NCI-H1436 (cell line): ENCODE data around the gene CDC20B.
"Not testable (repeated sequence)": the region's sequence is repeated elsewhere in the genome, so short reads cannot be mapped to it uniquely, and the experiment has no call there.

Experiments used
- DNase-seq: peaks from one replicate; lab custom pipeline; 2025; lab: John Stamatoyannopoulos, UW

CDC20B gene

DNA sequence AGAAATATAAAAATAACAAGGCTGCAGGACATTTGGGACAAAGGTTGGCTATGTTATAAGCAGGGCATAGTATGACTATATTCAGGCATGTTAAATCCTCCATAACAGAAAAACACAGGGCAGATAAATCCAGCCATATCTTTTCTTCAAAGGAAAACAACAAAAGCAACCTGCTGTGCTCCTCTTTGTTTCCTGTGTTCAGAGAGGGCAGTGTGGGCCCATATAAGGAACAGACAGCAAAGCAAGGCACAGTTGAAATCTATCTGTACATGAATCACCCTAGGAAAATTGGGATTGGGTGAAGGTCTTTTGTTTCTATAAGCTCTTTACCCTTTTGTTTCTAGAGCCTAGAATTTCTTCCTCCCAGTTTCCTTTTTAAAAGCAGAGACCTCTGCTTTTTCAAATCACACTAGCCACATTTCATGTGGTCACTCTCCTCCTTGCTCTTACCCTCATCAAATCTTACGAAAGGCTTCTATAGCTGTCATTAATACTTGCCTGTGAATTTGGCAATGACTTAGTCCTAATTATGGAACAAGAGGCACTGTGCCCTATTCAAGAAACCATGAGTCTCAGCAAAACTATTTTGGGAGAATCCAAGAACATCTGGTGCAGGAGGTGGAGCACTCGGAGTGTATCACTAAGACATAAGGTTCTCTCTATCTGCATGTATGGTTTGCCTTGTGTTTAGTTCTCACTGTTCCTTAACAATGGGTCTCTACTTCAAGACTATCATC lies 68.8 kb downstream of the CDC20B start:
- DNase-seq = no peak

DNA sequence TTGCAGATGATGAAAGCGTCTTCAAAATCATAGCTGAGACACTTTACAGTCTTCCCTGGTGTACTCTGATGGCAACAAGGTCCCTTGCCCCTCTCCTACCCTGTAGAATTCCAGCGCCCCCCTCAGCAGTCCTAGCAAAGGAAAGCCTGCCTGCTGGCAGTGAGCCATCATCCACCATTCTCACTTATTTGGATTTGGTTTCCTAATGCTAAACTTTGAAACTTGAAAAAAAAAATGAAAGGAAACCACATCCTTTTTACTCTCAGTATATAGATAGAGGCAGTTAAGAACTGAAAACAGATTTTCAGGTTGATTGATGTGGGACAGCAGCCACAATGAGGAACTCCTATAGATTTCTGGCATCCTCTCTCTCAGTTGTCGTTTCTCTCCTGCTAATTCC lies 70.6 kb downstream of the CDC20B start, which contains the start of gene GZMA:
GZMA (plus strand) TSS at position 299 of the 400 bp plus-strand sequence; CDS start at position 336, 37 bp downstream.
- no peak for DNase-seq

DNA sequence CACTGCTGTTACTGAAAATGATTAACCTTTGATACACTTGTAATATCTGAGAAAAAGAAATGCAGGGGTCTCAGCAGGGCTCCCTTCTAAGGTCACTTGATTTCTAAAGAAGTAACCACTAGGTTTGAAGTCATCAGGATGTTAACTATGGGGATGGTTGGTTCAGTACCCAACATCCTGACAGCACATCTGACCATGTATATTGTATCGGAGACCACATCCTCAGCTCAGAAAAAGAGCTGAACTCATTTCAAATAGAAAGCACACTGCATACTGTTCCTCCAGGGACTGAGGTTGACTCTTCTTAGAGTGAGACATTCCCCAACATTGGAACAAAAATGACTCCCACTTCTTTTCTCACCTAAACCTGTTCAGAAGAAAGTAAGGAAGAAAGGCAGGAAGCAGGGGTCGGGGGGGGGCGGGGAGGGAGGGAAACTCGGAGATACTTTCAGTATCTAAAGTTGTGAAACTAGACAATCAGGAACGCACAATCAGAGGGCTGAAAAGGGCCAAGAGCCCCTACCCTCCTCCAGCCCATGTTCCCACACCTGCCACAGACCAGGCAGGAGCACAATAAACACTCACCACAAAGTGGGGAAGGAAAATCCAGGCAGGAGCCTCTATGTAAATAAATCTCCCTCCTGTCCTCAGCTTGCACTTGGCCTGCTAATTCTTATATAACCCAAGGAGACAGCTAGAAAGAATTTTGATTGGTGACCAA lies 71.3 kb downstream of the CDC20B start:
- DNase-seq = no peak

DNA sequence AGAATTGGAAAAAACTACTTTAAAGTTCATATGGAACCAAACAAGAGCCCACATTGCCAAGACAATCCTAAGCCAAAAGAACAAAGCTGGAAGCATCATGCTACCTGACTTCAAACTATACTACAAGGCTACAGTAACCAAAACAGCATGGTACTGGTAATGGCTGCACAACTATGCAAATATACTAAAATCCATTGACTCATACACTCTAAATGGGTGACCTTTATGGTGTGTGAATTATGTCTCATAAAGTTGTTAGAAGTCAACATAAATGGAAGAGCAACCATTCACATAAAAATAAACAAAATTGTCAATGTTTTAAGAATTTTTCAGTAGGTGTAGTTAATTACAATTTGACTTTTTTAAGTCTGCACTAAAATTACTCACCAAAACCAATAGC lies 71.8 kb downstream of the CDC20B start:
- DNase-seq = not testable (repeated sequence)

DNA sequence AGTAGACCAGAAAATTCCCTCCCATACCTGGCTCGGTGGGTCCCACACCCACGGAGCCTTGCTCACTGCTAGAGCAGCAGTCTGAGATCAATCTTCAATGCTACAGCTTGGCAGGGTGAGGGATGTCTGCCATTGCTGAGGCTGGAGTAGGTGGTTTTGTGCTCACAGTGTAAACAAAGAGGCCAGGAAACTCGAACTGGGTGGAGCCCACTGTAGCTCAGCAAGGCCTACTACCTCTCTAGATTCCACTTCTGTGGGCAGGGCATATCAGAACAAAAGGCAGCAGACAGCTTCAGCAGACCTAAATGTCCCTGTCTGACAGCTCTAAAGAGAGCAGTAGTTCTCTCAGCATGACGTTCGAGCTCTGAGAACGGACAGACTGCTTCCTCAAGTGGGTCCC lies 76.1 kb downstream of the CDC20B start:
- no peak for DNase-seq

DNA sequence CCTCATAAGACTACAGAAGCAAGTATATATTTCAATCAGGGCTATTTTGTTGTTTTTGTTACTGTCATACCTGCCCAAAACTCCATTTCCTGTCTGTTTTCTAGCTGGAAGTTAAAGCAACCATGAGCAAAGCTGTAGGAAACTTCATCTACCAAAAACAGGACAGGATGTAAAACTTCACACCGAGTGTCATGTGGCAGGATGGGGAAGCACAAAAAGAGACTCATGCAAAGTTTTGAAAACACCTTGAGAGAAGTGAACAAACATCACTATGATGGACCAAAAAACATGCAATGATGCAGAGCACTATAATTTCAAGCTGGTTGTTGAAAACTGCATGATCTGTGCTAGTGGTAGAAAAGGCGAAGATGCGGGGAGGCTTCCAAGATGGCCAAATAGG lies 76.8 kb downstream of the CDC20B start:
- DNase-seq = no peak

DNA sequence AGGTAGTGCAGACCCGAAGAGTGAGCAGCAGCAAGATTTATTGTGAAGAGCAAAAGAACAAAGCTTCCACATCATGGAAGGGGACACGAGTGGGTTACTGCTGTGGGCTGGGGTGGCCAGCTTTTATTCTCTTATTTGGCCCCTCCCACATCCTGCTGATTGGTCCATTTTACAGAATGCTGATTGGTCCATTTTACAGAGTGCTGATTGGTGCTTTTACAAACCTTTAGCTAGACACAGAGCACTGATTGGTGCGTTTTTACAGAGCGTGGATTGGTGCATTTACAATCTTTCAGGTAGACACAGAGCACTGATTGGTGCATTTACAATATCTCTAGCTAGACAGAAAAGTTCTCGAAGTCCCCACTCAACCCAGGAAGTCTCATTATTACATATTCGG lies 82.0 kb downstream of the CDC20B start:
- not testable (repeated sequence) for DNase-seq

DNA sequence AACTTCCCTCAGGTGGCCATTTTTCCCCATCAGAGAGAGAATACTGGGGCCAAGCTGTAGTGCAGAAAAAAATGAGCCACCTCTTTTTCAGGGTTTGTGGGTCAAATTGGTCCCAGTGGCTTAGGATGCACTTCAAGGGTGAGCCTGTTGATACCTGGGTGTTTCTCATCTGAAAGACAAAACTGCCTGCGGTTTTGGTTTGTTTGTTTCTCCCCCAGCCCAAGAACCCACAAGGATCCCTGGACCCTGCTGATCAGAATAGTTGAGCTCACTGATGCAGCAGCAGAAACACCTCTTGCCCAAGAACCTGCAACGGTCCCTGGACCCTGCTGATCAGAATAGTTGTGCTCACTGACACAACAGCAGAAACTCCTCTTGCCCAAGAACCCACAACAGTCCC lies 83.7 kb downstream of the CDC20B start:
- DNase-seq = not testable (repeated sequence)

DNA sequence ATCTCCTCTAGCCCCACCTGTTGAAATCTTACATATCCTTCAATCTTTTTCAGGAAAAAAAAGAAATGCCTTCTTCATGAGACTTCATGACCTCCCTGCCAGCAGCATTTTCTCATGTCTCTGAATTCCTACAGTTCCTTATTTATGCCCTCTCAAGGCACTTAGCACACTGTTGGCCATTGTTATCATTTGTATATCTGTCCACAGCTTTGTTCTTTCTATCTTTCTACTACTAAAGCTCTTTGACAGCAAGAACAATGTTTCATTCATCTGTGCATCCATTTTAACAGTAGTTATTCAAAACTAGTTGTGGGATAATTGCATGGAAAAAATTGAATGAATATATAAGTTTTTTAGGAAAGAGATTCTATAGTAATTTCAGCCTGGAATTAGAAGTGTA lies 91.4 kb downstream of the CDC20B start:
- no peak for DNase-seq

DNA sequence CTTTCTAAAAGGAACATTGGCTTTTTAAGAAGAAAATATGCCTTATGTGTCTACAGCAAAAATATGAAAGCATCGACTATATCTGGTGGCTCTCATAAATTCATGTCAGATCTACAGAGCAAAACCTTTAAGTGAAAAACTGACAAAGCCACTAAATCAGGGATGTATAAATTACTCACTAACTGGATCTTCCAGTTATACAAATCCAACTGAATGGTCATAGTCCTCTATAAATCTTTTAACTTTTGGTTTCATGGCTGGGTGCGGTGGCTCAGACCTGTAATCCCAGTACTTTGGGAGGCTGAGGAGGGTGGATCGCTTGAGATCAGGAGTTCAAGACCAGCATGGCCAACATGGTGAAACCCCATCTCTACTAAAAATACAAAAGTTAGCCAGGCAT lies 99.8 kb downstream of the CDC20B start:
- DNase-seq = no peak

DNA sequence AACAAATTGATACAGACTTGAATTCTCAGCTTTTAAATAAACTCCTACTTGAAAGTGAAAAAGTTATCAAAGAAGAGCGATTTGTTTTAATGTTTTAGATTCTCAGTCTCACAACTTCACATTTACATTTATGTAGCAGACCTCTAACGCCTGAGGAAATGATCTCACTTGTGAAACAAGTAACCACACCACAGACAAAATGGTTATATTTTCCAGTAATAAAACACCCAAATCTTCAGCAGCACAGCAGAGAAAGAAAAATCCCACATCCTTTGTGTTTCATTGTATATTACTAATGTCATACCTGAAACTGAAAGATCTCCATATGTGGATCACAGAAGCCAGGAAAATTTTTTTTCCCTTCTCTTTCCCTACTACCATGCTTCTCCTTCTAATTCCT lies 100.3 kb downstream of the CDC20B start:
- DNase-seq = no peak

DNA sequence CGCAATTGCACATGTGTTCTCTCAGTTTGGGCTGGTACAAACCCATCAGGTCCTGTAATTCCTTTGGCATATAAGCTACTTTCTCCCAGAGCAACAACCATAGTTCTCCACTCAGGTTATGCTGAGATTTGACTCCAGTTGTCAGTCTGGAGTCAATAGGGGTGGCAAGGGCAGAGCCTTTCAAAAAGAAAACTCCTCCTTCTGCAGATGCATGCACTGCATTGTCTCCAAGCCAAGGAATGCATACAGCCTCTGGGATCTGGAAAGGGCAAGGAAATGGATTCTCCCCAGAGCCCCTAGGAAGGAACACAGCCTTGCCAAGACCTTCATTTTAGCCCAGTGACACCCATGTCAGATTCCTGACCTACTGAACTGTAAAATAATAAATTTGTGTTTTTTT lies 101.6 kb downstream of the CDC20B start:
- no peak for DNase-seq

DNA sequence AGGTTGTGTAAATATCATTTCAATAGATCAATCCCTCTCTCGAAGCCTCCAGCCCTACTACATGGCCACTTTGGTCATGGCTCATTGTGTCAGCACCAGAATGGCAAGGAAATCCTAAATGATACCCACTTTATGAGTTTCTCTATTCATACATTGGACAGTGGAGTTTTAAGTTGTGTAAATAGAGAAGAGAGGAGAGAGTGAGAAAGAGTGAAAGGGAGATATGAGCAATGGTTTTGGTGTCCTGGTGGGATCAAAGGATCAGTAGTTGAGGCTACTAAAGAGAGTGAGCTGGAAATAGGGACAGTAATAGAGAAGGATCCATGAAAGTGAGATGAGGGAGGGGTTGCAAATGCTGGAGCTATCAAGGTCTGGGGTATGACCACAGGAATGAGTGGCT lies 102.0 kb downstream of the CDC20B start:
- DNase-seq = no peak

DNA sequence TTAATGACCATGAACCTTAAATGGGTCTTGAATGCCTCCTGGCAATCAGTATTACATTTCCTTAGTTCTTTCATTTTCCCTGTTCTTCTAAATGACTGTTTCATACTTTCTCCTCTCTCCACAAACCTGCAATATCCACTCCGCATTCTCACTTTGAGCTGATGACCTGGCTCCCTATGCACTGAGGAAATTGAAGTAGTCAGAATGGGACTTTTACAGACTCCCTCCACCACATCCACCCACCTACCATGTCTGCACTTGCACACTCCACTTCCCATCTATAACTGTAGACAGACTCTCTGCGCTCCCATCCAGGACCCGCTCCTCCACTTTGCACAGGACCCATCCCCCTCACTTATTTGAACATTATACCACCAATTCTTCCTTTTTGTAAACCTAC lies 106.7 kb downstream of the CDC20B start:
- no peak for DNase-seq

DNA sequence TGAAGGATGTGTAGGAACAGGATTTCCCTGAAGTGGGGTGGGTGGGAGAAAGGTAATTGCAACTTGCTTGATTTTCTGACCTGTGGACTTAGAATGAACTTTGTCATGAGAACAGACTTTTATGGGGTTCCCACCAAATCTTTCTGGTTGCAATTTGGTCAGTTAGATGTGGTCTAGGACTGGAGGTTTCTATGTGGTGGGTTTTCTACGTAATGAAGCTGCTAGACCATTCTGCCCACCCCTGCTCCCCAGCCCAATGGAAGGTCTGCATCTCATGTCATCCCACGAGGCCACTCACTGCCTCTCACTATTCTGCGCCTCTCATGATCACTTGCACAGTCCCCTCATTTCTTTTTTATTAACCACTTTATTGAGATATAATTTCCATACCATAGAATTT lies 108.5 kb downstream of the CDC20B start:
- DNase-seq = no peak

DNA sequence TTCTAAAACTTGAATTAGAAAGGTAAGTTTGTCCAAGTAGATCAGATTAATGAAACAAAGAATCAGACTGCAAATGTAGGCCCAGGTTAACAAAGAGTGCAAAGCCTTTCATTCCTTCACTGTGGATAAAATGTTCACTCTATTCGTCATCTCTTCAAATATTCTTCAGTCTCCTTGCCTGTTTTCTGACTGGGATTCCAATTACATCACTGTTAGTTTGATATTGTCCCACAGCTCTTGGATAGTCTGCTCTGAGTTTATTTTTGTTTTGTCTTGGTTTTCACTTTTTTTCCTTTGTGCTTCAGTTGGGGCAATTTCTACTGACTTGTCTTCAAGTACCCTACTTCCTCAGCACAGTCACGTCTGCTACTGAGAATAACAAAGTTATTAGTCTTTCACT lies 109.1 kb downstream of the CDC20B start:
- no peak for DNase-seq

DNA sequence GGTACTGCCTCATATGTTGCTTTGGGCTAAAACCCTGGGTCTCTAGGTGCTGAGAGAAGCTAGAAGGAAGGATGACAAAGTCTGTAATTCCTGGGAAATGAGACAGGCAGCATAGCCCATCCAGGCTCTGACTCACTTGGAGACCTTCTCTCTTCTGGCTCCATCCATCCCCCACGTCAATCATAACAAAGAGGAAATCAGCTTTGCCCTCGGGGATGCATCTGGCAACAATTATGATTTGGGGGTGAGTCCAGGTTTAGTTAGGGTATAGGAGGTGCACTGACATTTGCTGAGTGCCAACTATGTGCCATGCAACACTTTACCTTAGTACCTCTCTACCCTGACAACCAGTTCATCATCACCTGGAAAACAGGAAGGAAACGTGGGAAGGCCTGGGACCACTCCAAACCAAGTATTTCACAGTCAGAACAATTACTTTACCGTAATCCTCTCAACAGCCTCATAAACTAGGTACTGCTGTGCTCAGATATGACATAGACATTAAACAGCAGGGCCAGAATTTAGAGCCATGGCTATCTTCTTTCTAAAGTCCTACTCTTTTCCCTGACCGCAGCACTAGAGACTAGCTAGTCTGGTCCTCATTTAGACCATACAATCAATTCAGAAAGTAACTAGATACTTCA lies 109.6 kb downstream of the CDC20B start:
- no peak for DNase-seq
